ENCODE data around the gene NHLH2.

NHLH2 gene

DNA sequence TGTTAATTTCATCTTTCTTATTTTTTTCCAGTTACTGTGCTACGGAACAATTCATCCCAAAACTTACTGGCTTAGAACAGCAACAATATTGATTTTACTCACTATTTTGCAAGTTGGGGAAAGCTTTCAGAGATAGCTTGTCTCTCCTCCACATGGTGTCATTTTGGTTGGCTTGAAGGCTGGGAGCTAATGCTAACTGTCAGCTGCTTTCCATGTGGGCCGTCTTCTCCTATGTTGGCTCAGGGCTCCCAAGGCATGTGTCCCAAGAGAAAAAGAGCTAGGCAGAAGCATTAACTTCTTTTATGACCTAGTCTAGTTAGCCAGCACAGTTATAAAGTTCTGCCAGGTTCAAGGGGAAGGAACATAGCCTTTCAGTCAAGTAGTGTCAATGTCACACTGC lies 38.5 kb downstream of the NHLH2 start:
- DNase-seq (ENCODE audit: low spot score): no peak

DNA sequence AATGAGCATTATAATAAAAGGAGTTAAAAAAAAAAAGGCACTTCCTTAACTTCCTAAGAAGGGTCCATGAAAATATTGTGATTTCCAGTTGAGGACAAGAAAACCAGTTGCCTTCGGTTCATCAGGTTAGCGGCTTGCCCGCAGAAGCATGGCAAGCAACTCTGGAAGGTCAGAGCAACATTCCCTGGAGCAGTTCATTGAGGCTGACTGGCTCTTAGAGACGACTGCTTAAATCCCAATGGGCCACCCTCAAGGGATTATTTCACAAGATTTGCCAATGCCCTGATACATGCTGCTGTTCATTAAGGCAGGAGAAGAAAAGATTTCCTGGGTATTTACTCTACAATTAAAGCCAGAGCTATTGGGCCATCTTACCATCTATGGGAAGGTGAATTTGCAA lies 43.4 kb downstream of the NHLH2 start:
- DNase-seq (ENCODE audit: low spot score): no peak

DNA sequence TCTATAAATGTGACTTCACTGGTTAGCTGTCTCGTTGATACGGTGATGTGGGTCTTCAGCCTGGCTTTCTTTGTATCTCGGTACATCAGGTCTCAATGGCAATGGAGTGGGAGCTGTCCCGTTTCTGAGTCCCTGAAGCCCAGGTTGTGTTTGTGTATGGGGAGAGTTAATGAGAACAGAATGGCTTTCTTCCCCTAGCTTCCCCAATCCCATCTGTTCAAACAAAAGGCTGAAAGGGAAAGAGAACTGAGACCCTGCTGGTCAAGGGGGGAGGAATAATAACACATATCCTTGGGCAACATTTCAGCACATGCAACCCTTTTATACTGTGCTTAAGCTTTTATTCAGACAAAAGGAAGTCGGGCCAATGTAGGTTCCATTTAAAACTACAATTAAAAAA lies 44.0 kb downstream of the NHLH2 start:
- DNase-seq (ENCODE audit: low spot score): no peak

DNA sequence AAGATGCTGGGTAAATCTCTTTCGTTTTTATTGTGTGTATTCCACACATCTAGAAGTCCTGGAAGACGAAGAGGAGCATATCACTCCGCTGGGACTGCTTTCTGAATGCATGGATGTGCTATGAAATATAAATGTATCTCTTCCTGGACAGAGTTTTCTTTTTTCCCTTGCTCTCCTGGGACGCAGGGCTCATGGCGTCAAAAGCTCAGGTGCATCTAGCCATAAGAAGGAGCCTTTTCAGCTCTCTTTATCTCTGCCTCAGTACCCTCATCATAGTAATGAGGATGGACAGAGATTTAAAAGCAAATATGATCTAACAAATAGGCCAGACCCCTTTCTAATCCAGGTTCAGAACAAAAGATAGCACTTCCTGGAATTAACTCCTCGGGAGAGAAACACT lies 44.9 kb downstream of the NHLH2 start:
- DNase-seq (ENCODE audit: low spot score): no peak

DNA sequence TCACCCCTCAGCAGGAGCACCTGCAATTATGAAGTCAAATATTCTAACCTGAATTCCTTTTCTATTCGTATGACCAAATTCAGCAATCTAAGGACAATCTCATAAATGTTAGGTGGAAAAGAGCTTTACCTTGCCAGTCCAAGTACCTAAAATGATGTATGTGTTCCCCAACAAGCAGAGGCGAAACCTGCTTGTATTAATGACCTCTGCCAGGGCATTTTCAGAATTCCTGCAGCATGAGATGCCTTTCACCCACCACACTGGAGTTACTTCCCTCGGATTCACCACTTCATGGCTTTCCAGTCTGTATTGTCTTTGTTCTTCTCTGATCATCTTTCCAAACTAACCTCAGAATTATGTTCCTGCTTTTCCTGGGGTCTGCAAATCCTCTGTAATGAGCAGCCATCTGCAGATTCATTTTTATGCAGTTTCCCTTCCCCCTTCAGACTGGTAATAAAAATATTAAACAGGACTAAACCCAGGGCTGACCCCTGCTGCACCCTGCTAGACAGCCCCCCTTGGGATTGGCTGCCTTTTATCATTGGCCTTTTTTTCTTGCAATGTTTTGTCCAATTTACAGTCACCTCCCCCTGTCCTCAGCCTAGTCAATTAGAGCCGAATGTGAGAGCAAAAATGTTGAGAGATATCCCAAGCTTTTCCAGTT lies 45.8 kb downstream of the NHLH2 start:
- no peak for DNase-seq (ENCODE audit: low spot score)

DNA sequence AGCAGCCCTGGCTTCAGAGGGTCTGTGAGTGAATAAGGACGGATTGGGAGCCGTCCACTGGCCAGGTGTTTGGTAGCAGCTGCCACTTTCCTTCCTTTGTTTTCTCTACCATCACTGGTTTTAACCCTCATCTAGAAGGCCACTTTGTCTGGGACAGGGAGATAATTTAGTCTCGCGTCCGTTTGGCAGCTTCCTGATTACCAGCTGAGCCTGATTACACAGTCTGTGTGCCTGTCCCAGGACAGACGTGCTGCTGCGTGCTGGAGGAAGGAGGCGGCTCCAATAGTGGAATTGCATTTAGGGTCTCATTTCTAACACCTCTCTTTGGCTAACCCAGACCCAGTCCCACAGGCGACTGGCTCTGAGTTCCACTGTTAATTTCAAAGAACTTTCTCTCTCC lies 47.8 kb downstream of the NHLH2 start:
- DNase-seq (ENCODE audit: low spot score): no peak

DNA sequence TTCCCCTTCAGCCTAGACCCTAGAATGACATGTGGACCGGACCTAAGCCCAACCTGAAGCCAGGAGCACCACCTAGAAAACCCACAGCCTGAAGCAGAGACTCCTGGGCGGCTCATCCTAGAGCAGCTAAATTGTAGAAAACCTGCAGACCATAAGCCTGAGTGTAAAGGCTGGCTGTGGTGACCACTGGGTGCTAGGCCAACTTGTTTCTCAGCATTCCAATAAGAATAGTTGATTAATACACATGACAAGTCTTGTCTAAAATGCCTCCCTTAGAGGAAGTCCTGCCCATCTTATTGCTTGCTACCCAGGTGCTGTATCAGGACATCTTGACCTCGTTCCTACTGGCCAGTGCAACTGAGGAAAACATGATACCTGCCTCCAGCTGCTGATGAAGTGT lies 49.1 kb downstream of the NHLH2 start:
- DNase-seq (ENCODE audit: low spot score): no peak

DNA sequence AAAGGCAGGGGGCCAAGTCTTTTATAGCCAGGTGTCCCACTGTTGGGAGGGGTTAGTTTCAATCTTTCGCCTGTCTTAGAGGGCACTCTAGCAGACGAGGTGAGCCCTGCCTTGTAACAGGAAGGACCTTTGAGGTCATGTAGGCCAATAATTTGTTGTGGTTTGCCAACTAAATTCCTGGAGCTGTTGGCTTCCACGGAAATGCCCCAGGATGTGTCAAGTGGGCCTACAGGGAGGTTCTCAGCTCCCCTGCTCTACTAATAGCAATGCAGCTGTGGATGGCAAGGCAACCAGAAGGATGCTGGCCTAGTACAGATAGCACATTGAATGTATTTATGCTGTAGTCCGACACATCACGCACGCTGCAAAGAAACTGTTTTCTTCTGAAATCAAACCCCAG lies 50.1 kb downstream of the NHLH2 start:
- DNase-seq (ENCODE audit: low spot score): no peak

DNA sequence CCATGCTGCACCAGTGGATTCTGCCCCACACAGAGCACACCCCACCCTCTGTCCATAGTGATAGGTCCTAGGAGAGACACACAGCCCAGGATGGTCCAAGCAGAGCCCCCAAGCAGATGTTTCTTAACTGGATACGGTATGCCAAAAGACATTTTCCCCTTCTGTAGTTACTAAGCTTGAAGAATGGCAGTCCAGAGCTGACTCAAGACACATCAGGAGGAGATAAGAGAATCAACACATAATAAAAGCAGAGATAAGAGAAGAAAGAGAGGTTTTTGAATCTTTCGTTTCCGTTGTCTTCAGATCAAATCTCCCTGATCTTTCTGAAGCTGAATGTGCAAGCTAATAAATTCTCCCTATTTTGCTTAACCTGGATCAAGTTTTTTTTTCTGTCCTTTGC lies 50.6 kb downstream of the NHLH2 start:
- no peak for DNase-seq (ENCODE audit: low spot score)
